Measurements from ENCODE around the gene SLC26A11. TPM values are rescaled to one million over a fixed set of nuclear protein-coding genes. Genes with fewer than 3 reads are reported as not detected.
A peak's percentile ranks its signal among the peaks of the same experiment; 100 is the strongest.

The SLC26A11 gene
- 8.3 and 9.5 TPM in 2 replicates for polyA plus RNA-seq (2011; rRNA removed)
- polyA plus RNA-seq (2012; cell fraction: cytosol; rRNA removed) = 13.7 and 22.6 TPM in 2 replicates
- 75.4 and 89.8 TPM in 2 replicates for polyA plus RNA-seq (2012; cell fraction: nucleus; rRNA removed)
- polyA plus RNA-seq (2017; fragmentation: RNase III; extraction: RNeasy Plus Mini Kit Qiagen cat#74134 plus additional on column Dnase treatment) = 9.1 to 13.7 TPM (median 13.1 TPM) in 3 replicates
- 6.9 and 12.4 TPM in 2 replicates for polyA minus RNA-seq (2011; rRNA and poly(A)+ RNA removed)

- WGBS (ENCODE audit: missing lambda C conversion rate) = 1% methylated on average over 26 of the region's 77 CpGs
- CTCF ChIA-PET = no interaction called here
- peak within 1 kb of the TSS; percentile 86 to 97 for H3K27ac ChIP-seq
Observed at GRCh38 chr17:80220054-80220735, at the start of gene SLC26A11, which contains the start of gene SGSH. Gene SLC26A11, plus strand, starts transcription at chr17:80220427. Its CDS starts 1,134 bp downstream, at chr17:80221561. Gene SGSH, minus strand, starts transcription at chr17:80220333. Its CDS starts 20 bp downstream, at chr17:80220313.

GRCh38 chr17:80171681-80172080 lies 48.5 kb upstream of the SLC26A11 start:
- no peak overlapping the region for H3K4me2 ChIP-seq
- H3K4me1 ChIP-seq = peaks cover 11% of the 10 kb centered on the region
- H3K9me3 ChIP-seq = no peaks in the 10 kb centered on the region
- ATAC-seq = no peak
- no peak overlapping the region for H3K27ac ChIP-seq
- no peak for DNase-seq (ENCODE audit: low read depth in 1 of 2, low spot score in 1 of 2)
- no peak overlapping the region for H3K4me3 ChIP-seq
- POLR2A ChIA-PET = no interaction called here
- no peak for TF ChIP-seq HES2 (IDR thresholded peaks at IDR 0.05)
- CTCF ChIA-PET = interaction anchor here (0.8 to 2.1 kb wide), 4 partner anchors 12 to 89 kb away, joined by 3 to 6 read pairs (median 4); no protein-coding TSS in a partner anchor
- FAIRE-seq = no peak
- WGBS (ENCODE audit: missing lambda C conversion rate) = 58% methylated on average over 7 of the region's 7 CpGs

More at GRCh38 chr17:80220054-80220735, at the start of gene SLC26A11, which contains the start of gene SGSH:
- Histone ChIP-seq H3K4me2 (peak within 1 kb of the TSS; percentile 91), H3K4me1 (peaks cover 11% of the 10 kb centered on the region), H3K4me3 (peak within 1 kb of the TSS; percentile 77), H3K9me3 (no peaks in the 10 kb centered on the region)
- POLR2A ChIA-PET = interaction anchor here (0.6 to 1.0 kb wide), 3 partner anchors 73 to 892 kb away, joined by 3 read pairs; no protein-coding TSS in a partner anchor
- peak; percentile 81 to 94 for ATAC-seq
- FAIRE-seq = no peak
- DNase-seq (ENCODE audit: low read depth in 1 of 2, low spot score in 1 of 2) = peak; percentile 62 to 99
- peak in 1 of 2 experiments; percentile 61; a peak in 2 of 5 replicates for TF ChIP-seq JUN (IDR thresholded peaks at IDR 0.05)
- TF ChIP-seq E2F6 (IDR thresholded peaks at IDR 0.05; ENCODE audit: borderline replicate concordance, low read depth) = peak; percentile 35
- peak; percentile 45; the same call in 1 of the 2 replicates for TF ChIP-seq PHF8 (IDR thresholded peaks at IDR 0.05; ENCODE audit: borderline replicate concordance, low read depth)
- TF ChIP-seq BCL3 (IDR thresholded peaks at IDR 0.05) = peak; percentile 49; the same call in 1 of the 3 replicates
- no peak for TF ChIP-seq NFE2L2 (conservative IDR thresholded peaks at IDR 0.05; ENCODE audit: low read length)
- peak; percentile 46 for TF ChIP-seq POLR2A (IDR thresholded peaks at IDR 0.05; ENCODE audit: low read length)
- peak; percentile 68 for TF ChIP-seq USF2 (IDR thresholded peaks at IDR 0.05)
- TF ChIP-seq MAX (IDR thresholded peaks at IDR 0.05) = peak; percentile 39; the same call in 1 of the 2 replicates
- TF ChIP-seq CHD2 (IDR thresholded peaks at IDR 0.05; ENCODE audit: low read length, partially characterized antibody) = no peak

- ATAC-seq = no peak
- H3K4me3 ChIP-seq = no peak overlapping the region
- H3K4me2 ChIP-seq = no peak overlapping the region
- WGBS (ENCODE audit: missing lambda C conversion rate) = 96% methylated on average over 12 of the region's 12 CpGs
- H3K4me1 ChIP-seq = peaks cover 11% of the 10 kb centered on the region
- no peak for DNase-seq (ENCODE audit: low read depth in 1 of 2, low spot score in 1 of 2)
- no peaks in the 10 kb centered on the region for H3K9me3 ChIP-seq
- no peak for FAIRE-seq
- no peak overlapping the region for H3K27ac ChIP-seq
- POLR2A ChIA-PET = interaction anchor here (0.7 kb wide), 1 partner anchor 876 kb away, joined by 3 read pairs; no protein-coding TSS in a partner anchor
- CTCF ChIA-PET = interaction anchor here (0.6 to 1.3 kb wide), 3 partner anchors 25 to 71 kb away, joined by 3 to 4 read pairs (median 4); partner anchors contain the start of gene GAA
- no peak for TF ChIP-seq SMC3 (IDR thresholded peaks at IDR 0.05)
- TF ChIP-seq ELK1 (IDR thresholded peaks at IDR 0.05; ENCODE audit: low read depth, low read length) = no peak
- no peak for TF ChIP-seq CEBPB (IDR thresholded peaks at IDR 0.05)
- no peak for TF ChIP-seq HDAC2 (IDR thresholded peaks at IDR 0.05)
- no peak for TF ChIP-seq EHMT2 (IDR thresholded peaks at IDR 0.05; ENCODE audit: low read depth)
- no peak for TF ChIP-seq CTCF (IDR thresholded peaks at IDR 0.05)
- TF ChIP-seq HOXB13 (CRISPR knock-in tag; IDR thresholded peaks at IDR 0.05; ENCODE audit: low read depth) = no peak
- no peak for TF ChIP-seq E2F6 (IDR thresholded peaks at IDR 0.05; ENCODE audit: borderline replicate concordance, low read depth)
- no peak for TF ChIP-seq GATA3 (IDR thresholded peaks at IDR 0.05; ENCODE audit: borderline replicate concordance)
- no peak for TF ChIP-seq MAFK (IDR thresholded peaks at IDR 0.05; ENCODE audit: partially characterized antibody)
- TF ChIP-seq KDM5A (IDR thresholded peaks at IDR 0.05) = no peak
- no peak for TF ChIP-seq PBX3 (IDR thresholded peaks at IDR 0.05)
- TF ChIP-seq ZSCAN20 (CRISPR knock-in tag; IDR thresholded peaks at IDR 0.05) = no peak
- TF ChIP-seq POLR2AphosphoS2 (conservative IDR thresholded peaks at IDR 0.05; ENCODE audit: low read length) = no peak
Observed at GRCh38 chr17:80173126-80173525, 47.1 kb upstream of the SLC26A11 start.

All from A549 (cell line).